ENCODE measurements around the gene SLF2.

The SLF2 gene

DNA sequence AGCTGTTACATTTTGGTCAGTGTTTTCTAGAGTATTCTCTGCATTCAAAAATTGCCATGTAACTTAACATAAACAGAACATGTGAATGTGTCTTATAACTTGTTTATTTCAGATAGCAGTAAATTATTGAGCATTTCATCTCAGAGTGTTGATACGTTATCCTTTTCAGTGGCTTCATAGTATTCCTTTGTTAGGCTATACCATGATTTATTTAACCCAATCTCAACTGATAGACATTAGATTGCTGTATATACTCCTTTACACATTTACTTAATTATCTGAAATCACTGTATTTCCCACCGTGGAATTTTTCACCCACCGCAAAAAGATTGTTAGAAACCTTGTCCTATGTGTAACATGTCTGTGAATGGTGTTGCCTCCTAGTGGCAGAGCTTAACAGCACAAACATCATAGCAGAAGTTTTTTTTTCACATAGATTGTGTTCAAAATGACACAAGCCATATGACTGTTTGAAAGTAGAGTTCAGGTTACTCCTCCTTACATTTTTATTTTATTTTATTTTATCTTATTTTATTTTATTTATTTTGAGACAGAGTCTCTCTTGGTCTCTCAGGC is 21.4 kb downstream of the SLF2 start:
- DNase-seq (ENCODE audit: insufficient read length, low spot score) (no peak), FAIRE-seq (peak; percentile 23)
- TF ChIP-seq POLR2A (IDR thresholded peaks at IDR 0.05; ENCODE audit: low read depth, low read length) (no peak), TAF1 (IDR thresholded peaks at IDR 0.05; ENCODE audit: low read depth, low read length) (no peak), PAX5 (IDR thresholded peaks at IDR 0.05; ENCODE audit: insufficient read depth, low read length, severe bottlenecking) (no peak), SPI1 (IDR thresholded peaks at IDR 0.05; ENCODE audit: low read depth, low read length) (no peak), POLR2AphosphoS5 (IDR thresholded peaks at IDR 0.05; ENCODE audit: low read depth, low read length) (no peak), POU2F2 (IDR thresholded peaks at IDR 0.05; ENCODE audit: low read depth, low read length) (no peak)

- DNase-seq (ENCODE audit: insufficient read length, low spot score): no peak
- no peak for FAIRE-seq
- TF ChIP-seq TAF1 (IDR thresholded peaks at IDR 0.05; ENCODE audit: low read depth, low read length): no peak
These were observed 27.1 kb downstream of the SLF2 start for GRCh38 chr10:100939763-100940344.

- DNase-seq (ENCODE audit: insufficient read length, low spot score): no peak
- FAIRE-seq: no peak
- TF ChIP-seq PAX5 (IDR thresholded peaks at IDR 0.05; ENCODE audit: insufficient read depth, low read length, severe bottlenecking) (no peak), POLR2AphosphoS5 (IDR thresholded peaks at IDR 0.05; ENCODE audit: low read depth, low read length) (no peak), SPI1 (IDR thresholded peaks at IDR 0.05; ENCODE audit: low read depth, low read length) (no peak), POU2F2 (IDR thresholded peaks at IDR 0.05; ENCODE audit: low read depth, low read length) (no peak), POLR2A (IDR thresholded peaks at IDR 0.05; ENCODE audit: low read depth, low read length) (no peak), TAF1 (IDR thresholded peaks at IDR 0.05; ENCODE audit: low read depth, low read length) (no peak)
These were observed 29.5 kb downstream of the SLF2 start for GRCh38 chr10:100942229-100942628.

DNA sequence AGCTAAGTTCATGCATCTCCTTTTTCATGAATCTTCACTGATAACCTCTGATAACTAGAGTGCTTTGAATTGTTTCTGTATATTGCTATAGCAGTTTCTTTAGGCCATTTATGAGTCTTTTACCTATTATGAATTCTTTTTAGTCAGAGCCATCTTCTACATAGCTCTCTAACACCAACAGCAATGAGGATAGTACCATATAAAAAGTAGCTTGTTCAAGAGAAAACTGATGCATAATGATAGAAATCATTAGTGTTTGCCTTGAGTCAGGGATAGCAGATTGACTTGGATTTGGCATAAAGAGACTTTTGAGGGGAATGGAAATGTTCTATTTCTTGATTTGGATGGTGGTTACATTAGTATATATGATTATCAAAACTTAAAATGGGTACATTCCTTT is 30.7 kb downstream of the SLF2 start:
- FAIRE-seq: no peak
- DNase-seq (ENCODE audit: insufficient read length, low spot score): no peak
- TF ChIP-seq POU2F2 (IDR thresholded peaks at IDR 0.05; ENCODE audit: low read depth, low read length) (no peak), SPI1 (IDR thresholded peaks at IDR 0.05; ENCODE audit: low read depth, low read length) (no peak), TAF1 (IDR thresholded peaks at IDR 0.05; ENCODE audit: low read depth, low read length) (no peak), POLR2A (IDR thresholded peaks at IDR 0.05; ENCODE audit: low read depth, low read length) (no peak), POLR2AphosphoS5 (IDR thresholded peaks at IDR 0.05; ENCODE audit: low read depth, low read length) (no peak), PAX5 (IDR thresholded peaks at IDR 0.05; ENCODE audit: insufficient read depth, low read length, severe bottlenecking) (no peak)

- FAIRE-seq (no peak), DNase-seq (ENCODE audit: insufficient read length, low spot score) (no peak)
- no peak for TF ChIP-seq PAX5 (IDR thresholded peaks at IDR 0.05; ENCODE audit: insufficient read depth, low read length, severe bottlenecking)
- TF ChIP-seq POLR2AphosphoS5 (IDR thresholded peaks at IDR 0.05; ENCODE audit: low read depth, low read length): no peak
- no peak for TF ChIP-seq POU2F2 (IDR thresholded peaks at IDR 0.05; ENCODE audit: low read depth, low read length)
- no peak for TF ChIP-seq TAF1 (IDR thresholded peaks at IDR 0.05; ENCODE audit: low read depth, low read length)
- no peak for TF ChIP-seq SPI1 (IDR thresholded peaks at IDR 0.05; ENCODE audit: low read depth, low read length)
These were observed 33.0 kb downstream of the SLF2 start for GRCh38 chr10:100945754-100946153.

GRCh38 chr10:100948916-100949315 is 36.2 kb downstream of the SLF2 start:
- no peak for FAIRE-seq
- no peak for DNase-seq (ENCODE audit: insufficient read length, low spot score)
- no peak for TF ChIP-seq POLR2A (IDR thresholded peaks at IDR 0.05; ENCODE audit: low read depth, low read length)
- no peak for TF ChIP-seq PAX5 (IDR thresholded peaks at IDR 0.05; ENCODE audit: insufficient read depth, low read length, severe bottlenecking)
- no peak for TF ChIP-seq POLR2AphosphoS5 (IDR thresholded peaks at IDR 0.05; ENCODE audit: low read depth, low read length)
- TF ChIP-seq TAF1 (IDR thresholded peaks at IDR 0.05; ENCODE audit: low read depth, low read length): no peak
- TF ChIP-seq SPI1 (IDR thresholded peaks at IDR 0.05; ENCODE audit: low read depth, low read length): no peak
- TF ChIP-seq POU2F2 (IDR thresholded peaks at IDR 0.05; ENCODE audit: low read depth, low read length): no peak

GRCh38 chr10:100960251-100960650 is 47.5 kb downstream of the SLF2 start:
- TF ChIP-seq PAX5 (IDR thresholded peaks at IDR 0.05; ENCODE audit: insufficient read depth, low read length, severe bottlenecking) (no peak), SPI1 (IDR thresholded peaks at IDR 0.05; ENCODE audit: low read depth, low read length) (no peak)
- FAIRE-seq: no peak

DNA sequence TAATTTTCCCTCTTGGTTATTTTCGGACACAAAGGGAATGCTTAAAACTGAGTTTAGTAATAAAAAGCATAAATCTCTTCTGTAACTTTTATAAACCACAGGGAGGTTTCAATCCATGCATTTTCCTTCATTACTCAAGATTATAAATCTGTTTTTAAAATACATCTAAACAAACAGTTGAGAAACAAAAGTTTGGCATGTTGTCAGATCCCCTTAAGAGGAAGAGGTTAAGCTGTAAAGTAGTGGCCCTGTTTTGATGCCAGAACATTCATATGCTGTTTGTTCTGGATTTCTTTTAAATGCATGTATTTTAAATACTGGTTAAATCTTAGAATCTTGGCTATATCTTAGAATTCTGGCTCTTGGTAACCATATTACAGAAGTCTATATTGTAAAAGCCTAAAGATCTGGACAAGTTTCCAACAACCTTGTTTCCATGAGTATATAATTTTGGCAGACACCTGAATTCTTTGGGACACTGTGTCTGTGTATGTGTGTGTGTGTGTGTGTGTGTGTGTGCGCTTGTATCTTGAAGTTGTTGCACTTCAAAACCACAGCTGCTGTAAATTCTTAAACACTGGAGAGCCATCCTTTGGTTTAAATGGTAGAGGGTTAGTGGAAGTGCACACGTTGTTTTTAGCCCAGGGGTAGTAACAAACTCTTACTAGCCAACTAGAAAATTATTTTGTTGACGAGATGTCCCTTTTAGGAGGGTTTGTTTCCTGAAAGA is 49.8 kb downstream of the SLF2 start:
- no peak for TF ChIP-seq TAF1 (IDR thresholded peaks at IDR 0.05; ENCODE audit: low read depth, low read length)
- TF ChIP-seq POU2F2 (IDR thresholded peaks at IDR 0.05; ENCODE audit: low read depth, low read length): no peak
- TF ChIP-seq PAX5 (IDR thresholded peaks at IDR 0.05; ENCODE audit: insufficient read depth, low read length, severe bottlenecking): no peak
- no peak for TF ChIP-seq POLR2AphosphoS5 (IDR thresholded peaks at IDR 0.05; ENCODE audit: low read depth, low read length)
- no peak for TF ChIP-seq POLR2A (IDR thresholded peaks at IDR 0.05; ENCODE audit: low read depth, low read length)
- TF ChIP-seq SPI1 (IDR thresholded peaks at IDR 0.05; ENCODE audit: low read depth, low read length): no peak
- no peak for DNase-seq (ENCODE audit: insufficient read length, low spot score)
- FAIRE-seq: no peak

More at GRCh38 chr10:100960251-100960650, 47.5 kb downstream of the SLF2 start:
- DNase-seq (ENCODE audit: insufficient read length, low spot score): no peak

- no peak for DNase-seq (ENCODE audit: insufficient read length, low spot score)
- FAIRE-seq: no peak
- TF ChIP-seq TAF1 (IDR thresholded peaks at IDR 0.05; ENCODE audit: low read depth, low read length) (no peak), POLR2A (IDR thresholded peaks at IDR 0.05; ENCODE audit: low read depth, low read length) (no peak), POLR2AphosphoS5 (IDR thresholded peaks at IDR 0.05; ENCODE audit: low read depth, low read length) (no peak), POU2F2 (IDR thresholded peaks at IDR 0.05; ENCODE audit: low read depth, low read length) (no peak), SPI1 (IDR thresholded peaks at IDR 0.05; ENCODE audit: low read depth, low read length) (no peak), PAX5 (IDR thresholded peaks at IDR 0.05; ENCODE audit: insufficient read depth, low read length, severe bottlenecking) (no peak)
These were observed 51.1 kb downstream of the SLF2 start for GRCh38 chr10:100963826-100964225.

DNA sequence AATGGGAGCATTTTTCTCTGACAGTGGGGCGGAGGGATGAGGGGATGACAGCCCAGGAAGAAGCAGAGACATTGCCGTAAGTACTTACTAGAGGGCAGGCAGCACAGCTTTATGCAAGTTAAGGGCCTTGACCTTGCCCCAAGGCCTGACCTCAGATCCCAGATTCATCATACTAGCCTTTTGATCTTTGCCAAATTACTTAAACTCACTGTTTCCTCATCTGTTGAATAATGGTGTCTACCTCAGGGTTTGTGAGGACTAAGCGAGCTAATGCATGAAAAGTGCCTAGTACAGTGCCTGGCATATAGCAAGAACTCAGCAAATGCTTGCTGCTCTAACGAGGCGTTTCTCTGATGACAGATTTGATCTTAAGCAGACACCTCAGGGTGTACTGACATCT is 53.1 kb downstream of the SLF2 start:
- TF ChIP-seq PAX5 (IDR thresholded peaks at IDR 0.05; ENCODE audit: insufficient read depth, low read length, severe bottlenecking) (no peak), POU2F2 (IDR thresholded peaks at IDR 0.05; ENCODE audit: low read depth, low read length) (no peak), SPI1 (IDR thresholded peaks at IDR 0.05; ENCODE audit: low read depth, low read length) (no peak), TAF1 (IDR thresholded peaks at IDR 0.05; ENCODE audit: low read depth, low read length) (no peak), POLR2AphosphoS5 (IDR thresholded peaks at IDR 0.05; ENCODE audit: low read depth, low read length) (no peak), POLR2A (IDR thresholded peaks at IDR 0.05; ENCODE audit: low read depth, low read length) (no peak)
- FAIRE-seq (no peak), DNase-seq (ENCODE audit: insufficient read length, low spot score) (no peak)
